GM12864 (cell line): ENCODE measurements around the gene RNF217.

Experiments used
- DNase-seq: peaks from one replicate; pipeline ENCODE4 v3.0.0-alpha.2; 2011; ENCODE audit warnings: low read depth
- H3K4me3 ChIP-seq: 2 replicates; pipeline ENCODE4 v1.5.1; 2011; ENCODE audit warnings: mild to moderate bottlenecking, low read depth, low read length, control low read depth
- TF ChIP-seq, protein P1 (sequence below): IDR thresholded peaks from 2 replicates; pipeline ENCODE4 v1.5.1; 2011; ENCODE audit warnings: low read depth, mild to moderate bottlenecking, moderate library complexity, low read length, control low read depth, inconsistent platforms; ENCODE audit errors: missing control alignments

The RNF217 gene

DNA sequence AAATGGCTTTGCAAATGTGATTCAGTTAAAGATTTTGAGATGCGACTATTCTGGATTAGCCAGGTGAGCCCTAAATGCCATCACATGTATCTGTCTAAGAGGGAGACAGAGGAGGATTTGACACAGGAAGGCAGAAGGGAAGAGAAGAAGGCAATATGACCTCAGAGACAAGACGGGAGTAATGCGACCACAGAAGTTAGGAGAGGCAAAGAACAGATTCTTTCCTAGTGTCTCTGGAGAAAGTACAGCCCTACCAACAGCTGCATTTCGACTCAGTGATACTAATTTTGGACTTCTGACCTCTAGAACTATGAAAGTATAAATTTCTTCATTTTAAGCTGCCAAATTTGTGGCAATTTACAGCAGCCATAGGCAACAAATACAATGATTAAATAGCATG is 167.1 kb downstream of the RNF217 start:
- H3K4me3 ChIP-seq = no peak overlapping the region
- no peak for DNase-seq
- TF ChIP-seq, protein P1, sequence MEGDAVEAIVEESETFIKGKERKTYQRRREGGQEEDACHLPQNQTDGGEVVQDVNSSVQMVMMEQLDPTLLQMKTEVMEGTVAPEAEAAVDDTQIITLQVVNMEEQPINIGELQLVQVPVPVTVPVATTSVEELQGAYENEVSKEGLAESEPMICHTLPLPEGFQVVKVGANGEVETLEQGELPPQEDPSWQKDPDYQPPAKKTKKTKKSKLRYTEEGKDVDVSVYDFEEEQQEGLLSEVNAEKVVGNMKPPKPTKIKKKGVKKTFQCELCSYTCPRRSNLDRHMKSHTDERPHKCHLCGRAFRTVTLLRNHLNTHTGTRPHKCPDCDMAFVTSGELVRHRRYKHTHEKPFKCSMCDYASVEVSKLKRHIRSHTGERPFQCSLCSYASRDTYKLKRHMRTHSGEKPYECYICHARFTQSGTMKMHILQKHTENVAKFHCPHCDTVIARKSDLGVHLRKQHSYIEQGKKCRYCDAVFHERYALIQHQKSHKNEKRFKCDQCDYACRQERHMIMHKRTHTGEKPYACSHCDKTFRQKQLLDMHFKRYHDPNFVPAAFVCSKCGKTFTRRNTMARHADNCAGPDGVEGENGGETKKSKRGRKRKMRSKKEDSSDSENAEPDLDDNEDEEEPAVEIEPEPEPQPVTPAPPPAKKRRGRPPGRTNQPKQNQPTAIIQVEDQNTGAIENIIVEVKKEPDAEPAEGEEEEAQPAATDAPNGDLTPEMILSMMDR = no peak

GRCh38 chr6:125132058-125132457 is 169.8 kb downstream of the RNF217 start:
- no peak for DNase-seq
- TF ChIP-seq, protein P1 = no peak
- H3K4me3 ChIP-seq = no peak overlapping the region

GRCh38 chr6:125136378-125136777 is 174.1 kb downstream of the RNF217 start:
- TF ChIP-seq, protein P1 = no peak

DNA sequence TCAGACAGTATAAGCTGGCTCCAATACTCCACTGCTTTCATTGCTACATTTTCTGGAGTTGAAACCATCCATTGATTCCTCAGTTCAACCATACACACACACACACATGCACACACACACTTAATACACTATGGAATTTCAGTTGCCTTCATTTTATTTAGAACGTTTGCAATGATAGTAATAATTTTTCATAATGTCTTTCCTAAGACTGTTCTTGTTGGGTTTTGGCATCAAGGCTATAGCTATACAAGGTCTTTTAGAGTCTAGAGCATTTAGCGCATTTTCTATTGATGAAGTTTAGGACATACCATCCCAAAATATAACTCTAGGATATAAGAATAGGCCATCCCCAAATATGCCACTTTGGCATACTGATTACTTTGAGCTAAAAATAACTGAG is 175.8 kb downstream of the RNF217 start:
- DNase-seq = no peak
- TF ChIP-seq, protein P1 = no peak
- H3K4me3 ChIP-seq = no peak overlapping the region

More at GRCh38 chr6:125136378-125136777, 174.1 kb downstream of the RNF217 start:
- H3K4me3 ChIP-seq = no peak overlapping the region
- DNase-seq = no peak

- no peak overlapping the region for H3K4me3 ChIP-seq
- DNase-seq = no peak
- TF ChIP-seq, protein P1 = no peak
Measured at GRCh38 chr6:125140808-125141207, 178.6 kb downstream of the RNF217 start.
